HepG2 (cell line): Measurements from ENCODE around the gene OR6B1. TPM values are rescaled to one million over a fixed set of nuclear protein-coding genes. Genes with fewer than 3 reads are reported as not detected.

ENCODE experiments used
- ATAC-seq: fragments of 200-7000 bp; cut with Tn5 transposase; 3 replicates; pipeline ENCODE4 v1.9.1; 2020; ENCODE audit warnings: mild to moderate bottlenecking, moderate library complexity
- BruUV-seq: library from RNA; stranded (reverse); fragments of 400-500 nt; replicated peaks from 2 replicates; lab custom pipeline; 2021; lab: Mats Ljungman, UMichigan
- CTCF ChIA-PET: fragments of 300-600 bp; formaldehyde crosslinking; extraction: SDS; loops from one replicate; lab custom pipeline; 2021; ENCODE audit warnings: low total read pairs, inconsistent platforms, low intra/inter-chr PET ratio; lab: Yijun Ruan, JAX
- POLR2A ChIA-PET: fragments of 350-600 bp; sonication (Branson Sonifier 250); formaldehyde crosslinking; loops from one replicate; lab custom pipeline; 2020; ENCODE audit warnings: antibody characterized with exemption, inconsistent platforms; lab: Yijun Ruan, JAX
- DNase-seq: peaks from one replicate; pipeline ENCODE4 v3.0.0-alpha.2; 2015; ENCODE audit warnings: low spot score
- FAIRE-seq: peaks from 3 replicates; lab custom pipeline; 2011; peaks lifted over from hg19 to GRCh38; lab: Jason Lieb, UNC
- H2AFZ ChIP-seq: one replicate; pipeline ENCODE4 v1.6.1; 2011; ENCODE audit warnings: low read length, inconsistent platforms
- H3K27ac ChIP-seq: fragments of 300-600 bp; 3 replicates; pipeline ENCODE4 v1.8.0; 2011; ENCODE audit warnings: mixed run types, mild to moderate bottlenecking, mixed read lengths, low read length, inconsistent platforms; ENCODE audit not compliant: insufficient read depth; ENCODE audit errors: extremely low read length
- H3K27me3 ChIP-seq, 2 experiments: fragments of 200-600 bp in 1 of 2; 2 replicates in 1 of 2; 3 replicates in 1 of 2; pipeline versions ENCODE4 v1.6.0 to v1.8.0; 2011; ENCODE audit warnings: low read length in 2 of 2, mild to moderate bottlenecking in 2 of 2, moderate library complexity in 2 of 2, inconsistent platforms in 1 of 2; ENCODE audit not compliant: insufficient read depth in 2 of 2, control insufficient read depth in 1 of 2
- H3K36me3 ChIP-seq, 2 experiments: fragments of 200-600 bp in 1 of 2; replicated peaks in 1 of 2; 2 replicates in 1 of 2; 3 replicates in 1 of 2; pipeline versions ENCODE4 v1.5.1 to v1.8.0; 2011; ENCODE audit warnings: low read length in 2 of 2, inconsistent platforms in 1 of 2; ENCODE audit not compliant: insufficient read depth in 2 of 2, control insufficient read depth in 1 of 2
- H3K4me1 ChIP-seq: 2 replicates; pipeline ENCODE4 v1.5.1; 2012; ENCODE audit warnings: low read length, inconsistent platforms; ENCODE audit not compliant: insufficient read depth
- H3K4me2 ChIP-seq: 2 replicates; pipeline ENCODE4 v1.6.0; 2011; ENCODE audit warnings: low read depth, low read length, inconsistent platforms
- H3K4me3 ChIP-seq, 3 experiments: fragments of 200-600 bp in 1 of 3; sonication (generic), shearing (Covaris generic) in 1 of 3; replicated peaks in 1 of 3; 2 replicates each; pipeline ENCODE4 v1.5.1; 2011 to 2016; ENCODE audit warnings: low read length in 3 of 3, inconsistent platforms in 2 of 3, low read depth in 2 of 3, mild to moderate bottlenecking in 2 of 3, control low read depth in 1 of 3, mixed read lengths in 1 of 3; ENCODE audit not compliant: insufficient read depth in 1 of 3
- H3K79me2 ChIP-seq: one replicate; pipeline ENCODE4 v1.6.1; 2011; ENCODE audit warnings: low read length, inconsistent platforms; ENCODE audit not compliant: insufficient read depth
- H3K9ac ChIP-seq: 2 replicates; pipeline ENCODE4 v1.6.0; 2011; ENCODE audit warnings: mild to moderate bottlenecking, low read depth, low read length, inconsistent platforms; ENCODE audit not compliant: insufficient read depth
- H3K9me3 ChIP-seq: 2 replicates; pipeline ENCODE4 v1.5.1; 2012; ENCODE audit warnings: mild to moderate bottlenecking, low read length
- H4K20me1 ChIP-seq: 2 replicates; pipeline ENCODE4 v1.6.0; 2011; ENCODE audit warnings: inconsistent platforms, mild to moderate bottlenecking, low read length, moderate library complexity; ENCODE audit not compliant: insufficient read depth
- BORCS8-MEF2B ChIP-seq: sonication (generic); formaldehyde crosslinking; IDR thresholded peaks from 2 replicates; pipeline ENCODE4 v1.8.0; 2022; ENCODE audit warnings: mild to moderate bottlenecking, missing genetic modification reagents
- CREM ChIP-seq, 2 experiments: sonication (generic) in 1 of 2; formaldehyde crosslinking in 1 of 2; IDR thresholded peaks; 2 replicates each; pipeline versions ENCODE4 v1.4.0 to v1.6.1; 2016 to 2020; ENCODE audit warnings: antibody characterized with exemption in 1 of 2, mild to moderate bottlenecking in 1 of 2, missing genetic modification reagents in 1 of 2
- EEA1 ChIP-seq: sonication (generic); formaldehyde crosslinking; IDR thresholded peaks from 2 replicates; pipeline ENCODE4 v1.5.1; 2020; ENCODE audit warnings: mild to moderate bottlenecking, missing genetic modification reagents, borderline replicate concordance
- FOXO1 ChIP-seq: sonication (generic); formaldehyde crosslinking; IDR thresholded peaks from 2 replicates; pipeline ENCODE4 v1.4.0; 2020; ENCODE audit warnings: missing genetic modification reagents
- GPN1 ChIP-seq: sonication (generic); formaldehyde crosslinking; IDR thresholded peaks from 2 replicates; pipeline ENCODE4 v1.5.1; 2020; ENCODE audit warnings: missing genetic modification reagents, borderline replicate concordance
- HNF4G ChIP-seq, 2 experiments: sonication (generic) in 1 of 2; formaldehyde crosslinking in 1 of 2; IDR thresholded peaks; 2 replicates each; pipeline versions ENCODE4 v1.4.0 to v1.6.1; 2011 to 2020; ENCODE audit warnings: borderline replicate concordance in 2 of 2, low read depth in 2 of 2, mild to moderate bottlenecking in 2 of 2, low read length in 1 of 2, missing genetic modification reagents in 1 of 2, moderate library complexity in 1 of 2
- KLF15 ChIP-seq: sonication (generic); formaldehyde crosslinking; IDR thresholded peaks from 2 replicates; pipeline ENCODE4 v1.8.1; 2023; ENCODE audit warnings: borderline replicate concordance, mild to moderate bottlenecking, inconsistent platforms, missing genetic modification reagents, mixed read lengths
- MXD3 ChIP-seq: IDR thresholded peaks from 2 replicates; pipeline ENCODE4 v1.6.1; 2016; ENCODE audit warnings: mild to moderate bottlenecking, missing biosample characterization, missing genetic modification reagents
- NFIC ChIP-seq: IDR thresholded peaks from 2 replicates; pipeline ENCODE4 v1.6.1; 2012; ENCODE audit warnings: mild to moderate bottlenecking, low read length, inconsistent platforms
- PTBP1 ChIP-seq: fragments of 200-400 bp; formaldehyde crosslinking; IDR thresholded peaks from 2 replicates; pipeline ENCODE4 v1.6.1; 2018; ENCODE audit warnings: low read length, low read depth; ENCODE audit not compliant: poor library complexity, severe bottlenecking
- RFX1 ChIP-seq: fragments of 450-650 bp; IDR thresholded peaks from 2 replicates; pipeline ENCODE4 v1.6.1; 2017
- TBP ChIP-seq: sonication (generic); formaldehyde crosslinking; IDR thresholded peaks from 2 replicates; pipeline ENCODE4 v1.5.0; 2020; ENCODE audit warnings: missing genetic modification reagents
- TSC22D2 ChIP-seq: sonication (generic); formaldehyde crosslinking; IDR thresholded peaks from 2 replicates; pipeline ENCODE4 v1.5.1; 2020; ENCODE audit warnings: missing genetic modification reagents, mild to moderate bottlenecking, borderline replicate concordance
- ZFYVE20 ChIP-seq: sonication (generic); formaldehyde crosslinking; IDR thresholded peaks from 2 replicates; pipeline ENCODE4 v1.8.0; 2023; ENCODE audit warnings: low read depth, mild to moderate bottlenecking, moderate library complexity, missing genetic modification reagents, borderline replicate concordance
- ZHX1 ChIP-seq: sonication (generic); formaldehyde crosslinking; IDR thresholded peaks from 2 replicates; pipeline ENCODE4 v1.8.1; 2022; ENCODE audit warnings: low read depth, mild to moderate bottlenecking, missing genetic modification reagents
- ZNF703 ChIP-seq: sonication (generic); formaldehyde crosslinking; IDR thresholded peaks from 2 replicates; pipeline ENCODE4 v1.5.1; 2020; ENCODE audit warnings: missing genetic modification reagents, mild to moderate bottlenecking, moderate library complexity, borderline replicate concordance
- ZNF709 ChIP-seq: sonication (generic); formaldehyde crosslinking; IDR thresholded peaks from 2 replicates; pipeline ENCODE4 v1.5.0; 2020; ENCODE audit warnings: mild to moderate bottlenecking, missing genetic modification reagents
- ZNF790 ChIP-seq: sonication (generic); formaldehyde crosslinking; IDR thresholded peaks from 2 replicates; pipeline ENCODE4 v1.8.0; 2022; ENCODE audit warnings: missing genetic modification reagents, mild to moderate bottlenecking, borderline replicate concordance
- ZSCAN12 ChIP-seq: sonication (generic); formaldehyde crosslinking; IDR thresholded peaks from 2 replicates; pipeline ENCODE4 v1.9.0; 2021; ENCODE audit warnings: mild to moderate bottlenecking, missing genetic modification reagents
- WGBS: methylation state at CpG from one replicate; pipeline ENCODE4 v1.1.6; 2017; ENCODE audit warnings: low lambda C conversion rate; 5-methylcytosine and 5-hydroxymethylcytosine counted together
- in situ Hi-C: cut with HindIII; loops from 2 replicates; pipeline ENCODE4 v1.10.0; 2017; ENCODE audit warnings: low pct_unique_long_range_greater_than_20kb; ENCODE audit not compliant: extremely low pct_ligation_motif_present
- intact Hi-C: fragments of 100-400 bp; cut with micrococcal nuclease; formaldehyde crosslinking; loops from one replicate; pipeline ENCODE4 v1.10.0; 2022; ENCODE audit not compliant: unreplicated experiment
- polyA plus RNA-seq, 8 experiments: library from polyadenylated mRNA; depleted of rRNA in 3 of 8; stranded (reverse) in 7 of 8; unstranded in 1 of 8; fragments of >200 nt; fragmentation: Illumina TruSeq in 4 of 8; extraction: Trizol in 4 of 8; gene quantifications; 2 replicates each; pipeline versions ENCODE4 v1.2.1 to v1.2.3, GENCODE V29; 2011 to 2016; ENCODE audit warnings: low read depth in 4 of 8, missing spikeins in 1 of 8, mixed read lengths in 1 of 8; ENCODE audit not compliant: insufficient read depth in 1 of 8
- total RNA-seq, 5 experiments: library from RNA; depleted of rRNA; stranded (reverse); fragments of >200 nt; fragmentation: Illumina TruSeq; extraction: Trizol; gene quantifications; 2 replicates each; pipeline ENCODE4 v1.2.3, GENCODE V29; 2016; ENCODE audit warnings: low read depth in 1 of 5

OR6B1 gene
- total and polyA plus RNA-seq, 2 of the 13 experiments (the other 11 are each of a cell fraction or from before 2014, with no cell fraction given), result 0.18 TPM; not detected in 1

DNA sequence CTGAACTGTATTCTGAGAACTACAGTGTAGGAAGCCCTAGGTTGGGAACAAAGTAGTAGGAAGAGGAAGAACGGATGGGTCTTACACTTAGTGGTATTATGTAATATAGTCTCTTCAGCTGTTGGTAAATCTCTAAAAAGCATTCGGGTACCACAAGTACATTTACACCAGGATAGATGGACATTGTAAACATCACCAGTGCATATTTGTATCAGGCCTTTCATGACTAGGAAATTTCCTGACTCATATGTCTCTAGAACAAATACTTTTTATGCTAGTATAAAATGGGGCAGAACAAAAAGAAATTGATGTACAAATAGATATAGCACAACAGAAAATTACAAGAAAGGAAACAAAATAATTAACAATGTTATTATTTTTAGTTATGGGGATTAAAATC, 21.5 kb upstream of the OR6B1 start (continued):
- no peak for TF ChIP-seq ZHX1

DNA sequence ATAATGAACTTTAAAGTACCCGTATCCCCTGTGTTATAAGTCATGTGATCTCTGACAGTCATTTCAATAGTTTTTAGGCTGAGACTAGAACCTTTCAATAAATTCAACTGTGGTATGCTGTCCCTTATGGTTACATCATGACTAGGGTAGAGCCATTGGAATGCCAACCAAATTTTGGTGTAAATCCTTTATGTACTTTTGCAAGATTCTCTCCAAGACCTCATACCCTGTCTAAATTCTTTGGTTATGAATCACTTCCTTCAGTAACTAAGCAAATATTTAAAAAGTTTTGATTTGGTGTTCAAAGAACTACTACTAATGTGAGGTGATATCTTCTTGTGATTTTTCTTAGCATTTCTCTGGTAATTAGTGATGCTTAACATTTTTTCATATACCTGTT, 20.8 kb upstream of the OR6B1 start:
- no peaks in the 10 kb centered on the region for H3K27me3 ChIP-seq
- CTCF ChIA-PET, result no interaction called here
- TF ChIP-seq KLF15 (CRISPR knock-in tag) (no peak), ZNF790 (CRISPR knock-in tag) (no peak), EEA1 (no peak), BORCS8-MEF2B (CRISPR knock-in tag) (no peak), HNF4G (IDR thresholded peaks at IDR 0.05; ENCODE audit: borderline replicate concordance, low read depth, low read length) (no peak), HNF4G (CRISPR knock-in tag; IDR thresholded peaks at IDR 0.05; ENCODE audit: borderline replicate concordance, low read depth) (no peak), CREM (IDR thresholded peaks at IDR 0.05) (no peak), CREM (CRISPR knock-in tag; IDR thresholded peaks at IDR 0.05) (no peak), FOXO1 (no peak), ZNF709 (CRISPR knock-in tag) (no peak), GPN1 (CRISPR knock-in tag) (no peak), MXD3 (no peak), ZNF703 (CRISPR knock-in tag) (no peak), TSC22D2 (CRISPR knock-in tag) (no peak), ZFYVE20 (no peak), NFIC (no peak), RFX1 (no peak), PTBP1 (no peak), TBP (no peak), ZSCAN12 (no peak)
- TF ChIP-seq, all 625 proteins: peak for 0
- FAIRE-seq, result no peak
- Histone ChIP-seq H3K4me2 (no peak overlapping the region), H3K36me3 (no peaks in the 10 kb centered on the region), H3K4me1 (peaks cover 14% of the 10 kb centered on the region), H2AFZ (no peak overlapping the region), H3K9ac (no peak overlapping the region), H4K20me1 (no peaks in the 10 kb centered on the region), H3K9me3 (no peaks in the 10 kb centered on the region), H3K4me3 (no peak overlapping the region), H3K79me2 (no peaks in the 10 kb centered on the region), H3K27ac (no peak overlapping the region)
- WGBS, result 83% methylated on average over 1 of the region's 1 CpG
- no peak for ATAC-seq
- peak; percentile 35 for DNase-seq
- in situ Hi-C loops (no loop called here), intact Hi-C loops (loop anchor here (5.0 kb wide), 2 partner anchors 33 to 77 kb away; partner anchors contain the start of gene TCAF1)
- POLR2A ChIA-PET, result no interaction called here
- no TSS peak for BruUV-seq
